Fibroblast of skin of right biceps (primary cell): ENCODE data around the gene TAF6.

Source experiments
- DNase-seq: peaks from one replicate; pipeline ENCODE4 v3.0.0-alpha.2; 2013

The TAF6 gene

GRCh38 chr7:100064162-100064561, 55.0 kb downstream of the TAF6 start:
- DNase-seq: no peak

- DNase-seq: no peak
Measured at GRCh38 chr7:100063376-100063775, 55.8 kb downstream of the TAF6 start.

- no peak for DNase-seq
Measured at GRCh38 chr7:100061518-100062193, 57.5 kb downstream of the TAF6 start.

GRCh38 chr7:100059251-100059739, 59.9 kb downstream of the TAF6 start:
- DNase-seq: no peak
